Sigmoid colon (tissue), 4 donors: ENCODE results near the gene MARK4.

Experiments used
- CTCF ChIP-seq, 4 experiments: fragments of 450-650 bp in 3 of 4; fragments of 200-600 bp in 1 of 4; IDR thresholded peaks; one replicate each; pipeline ENCODE4 v1.5.1; 2016 to 2019; ENCODE audit warnings: antibody characterized with exemption in 4 of 4, mild to moderate bottlenecking in 3 of 4, moderate library complexity in 2 of 4
- POLR2AphosphoS5 ChIP-seq, 4 donors: sonication (generic); formaldehyde crosslinking; IDR thresholded peaks; one replicate each; pipeline ENCODE4 v1.6.1; 2017; ENCODE audit warnings: antibody characterized with exemption in 4 of 4

GRCh38 chr19:45352062-45352461 is 101.0 kb downstream of the MARK4 start:
- TF ChIP-seq CTCF (IDR thresholded peaks at IDR 0.05) (no peak), POLR2AphosphoS5 (IDR thresholded peaks at IDR 0.05) (no peak)
